ENCODE results near the gene ARHGEF10L. TPM values are rescaled to one million over a fixed set of nuclear protein-coding genes. Genes with fewer than 3 reads are reported as not detected.

Gene ARHGEF10L
- total RNA-seq, 4 donors from 2014 or later, result 30.0 to 61.4 (median 44.7) TPM

DNA sequence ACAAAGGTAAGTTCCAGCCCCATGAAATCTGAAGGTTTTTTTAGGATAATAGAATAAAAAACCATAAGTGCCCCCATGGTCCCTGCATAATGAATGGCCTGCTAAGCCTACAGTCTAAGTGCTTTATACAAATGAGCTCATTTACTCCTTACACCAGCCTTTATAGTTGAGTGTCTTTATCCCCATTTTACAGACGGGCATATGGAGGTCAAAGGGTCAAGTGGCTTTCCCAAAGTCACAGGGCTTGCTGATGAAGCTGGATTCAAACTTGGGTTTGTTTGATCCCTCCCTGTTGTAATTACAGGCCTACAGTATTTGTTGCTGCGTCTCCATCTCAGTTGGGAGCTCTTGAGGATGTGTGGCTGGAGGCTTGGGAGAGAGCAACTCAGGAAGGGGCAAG lies 28.3 kb upstream of the ARHGEF10L start:
- no peaks in the 10 kb centered on the region for H3K9me3 ChIP-seq
- no peak overlapping the region for H3K27ac ChIP-seq
- H3K4me3 ChIP-seq, result no peak overlapping the region
- no peak for TF ChIP-seq POLR2A (IDR thresholded peaks at IDR 0.05)
- TF ChIP-seq CTCF (IDR thresholded peaks at IDR 0.05), result no peak
- H3K27me3 ChIP-seq, result no peaks in the 10 kb centered on the region
- H3K36me3 ChIP-seq, result no peaks in the 10 kb centered on the region
- WGBS, 2 donors, result 90 to 100% methylated on average over 2 of the region's 2 CpGs
- peaks cover 3 to 12% (median 9%) of the 10 kb centered on the region in 3 donors for H3K4me1 ChIP-seq
- no peak for DNase-seq
- intact Hi-C loops (cut with DNase I), result no loop called here

DNA sequence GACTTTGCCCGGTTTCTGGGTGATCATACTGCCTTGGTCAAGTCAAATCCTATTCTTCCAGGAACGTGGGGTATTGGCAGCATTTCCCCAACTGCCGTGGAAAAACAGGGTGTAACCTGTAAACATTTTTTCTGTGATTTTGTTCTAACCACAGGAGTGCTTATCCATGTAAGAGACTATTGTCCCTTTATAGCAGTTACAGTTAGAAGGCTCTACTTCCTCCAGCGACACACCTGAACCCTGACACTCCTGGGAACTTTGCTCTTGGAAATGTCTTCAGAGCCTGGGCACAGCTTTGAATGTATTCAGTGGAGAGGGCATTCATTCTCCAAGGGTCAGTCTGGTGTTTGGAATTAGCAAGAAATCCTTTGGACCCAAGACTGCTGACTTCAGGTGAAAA lies 26.4 kb upstream of the ARHGEF10L start:
- Histone ChIP-seq H3K27me3 (no peaks in the 10 kb centered on the region), H3K9me3 (no peaks in the 10 kb centered on the region), H3K27ac (no peak overlapping the region), H3K4me3 (no peak overlapping the region), H3K4me1 (peaks cover 3 to 21% (median 9%) of the 10 kb centered on the region in 3 donors), H3K36me3 (no peaks in the 10 kb centered on the region)
- intact Hi-C loops (cut with DNase I), result no loop called here
- no peak for DNase-seq
- 42 to 48% methylated on average over 4 of the region's 4 CpGs for WGBS, 2 donors
- TF ChIP-seq POLR2A (IDR thresholded peaks at IDR 0.05) (no peak), CTCF (IDR thresholded peaks at IDR 0.05) (no peak)

DNA sequence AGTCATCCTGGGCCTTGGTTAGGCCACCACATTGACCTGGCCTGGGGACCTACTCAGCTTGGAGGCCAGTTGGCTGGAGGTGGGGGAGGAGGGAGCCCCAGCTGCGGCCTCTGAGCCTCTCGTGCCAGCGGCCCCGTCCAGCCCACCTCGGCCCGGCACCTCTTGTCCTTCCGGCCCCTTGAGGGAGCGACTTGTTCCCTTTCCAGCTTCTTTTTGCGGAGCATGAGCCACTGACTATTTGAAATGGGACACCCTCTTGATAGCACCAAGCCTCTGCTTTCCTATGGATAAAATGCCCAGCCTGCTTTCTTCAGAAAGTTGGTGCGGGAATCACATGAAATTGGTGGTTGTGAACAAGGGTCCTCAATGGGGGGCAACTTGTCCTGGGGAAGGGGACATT lies 24.7 kb upstream of the ARHGEF10L start:
- Histone ChIP-seq H3K27me3 (no peaks in the 10 kb centered on the region), H3K4me3 (no peak overlapping the region), H3K9me3 (no peaks in the 10 kb centered on the region), H3K27ac (no peak overlapping the region), H3K36me3 (no peaks in the 10 kb centered on the region), H3K4me1 (peaks cover 8 to 27% (median 9%) of the 10 kb centered on the region in 3 donors)
- TF ChIP-seq CTCF (IDR thresholded peaks at IDR 0.05) (no peak), POLR2A (IDR thresholded peaks at IDR 0.05) (no peak)
- WGBS, 2 donors, result 63 to 96% methylated on average over 5 to 8 of the region's 10 CpGs
- no peak for DNase-seq
- intact Hi-C loops (cut with DNase I), result no loop called here

DNA sequence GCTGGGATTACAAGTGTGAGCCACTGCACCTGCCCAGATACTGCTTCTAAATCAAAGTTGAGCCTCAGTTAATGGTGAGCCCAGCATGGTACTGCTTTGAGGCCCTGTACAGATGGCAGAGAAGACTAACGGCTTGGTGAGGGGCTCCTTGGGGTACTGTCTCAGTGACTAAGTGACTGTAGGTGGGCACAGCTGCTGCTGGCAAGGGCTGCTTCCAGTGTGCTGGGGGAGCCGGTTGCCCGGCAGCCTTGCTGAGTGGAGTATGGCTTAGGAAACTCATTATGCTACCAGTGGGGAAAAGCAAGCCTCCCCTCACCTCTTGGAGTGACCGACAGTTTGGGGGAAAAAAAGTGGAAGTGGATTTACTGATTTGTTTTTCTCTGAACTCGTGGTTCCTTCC lies 23.6 kb upstream of the ARHGEF10L start:
- Histone ChIP-seq H3K4me1 (peaks cover 9 to 29% (median 10%) of the 10 kb centered on the region in 3 donors), H3K27ac (no peak overlapping the region), H3K9me3 (no peaks in the 10 kb centered on the region), H3K4me3 (no peak overlapping the region), H3K36me3 (no peaks in the 10 kb centered on the region), H3K27me3 (peaks cover 0 to 2% (median 0%) of the 10 kb centered on the region in 4 donors)
- no peak for TF ChIP-seq CTCF (IDR thresholded peaks at IDR 0.05)
- no peak for TF ChIP-seq POLR2A (IDR thresholded peaks at IDR 0.05)
- intact Hi-C loops (cut with DNase I), result no loop called here
- WGBS, 2 donors, result 34 to 43% methylated on average over 4 of the region's 5 CpGs
- DNase-seq, result no peak

- TF ChIP-seq CTCF (IDR thresholded peaks at IDR 0.05) (no peak), POLR2A (IDR thresholded peaks at IDR 0.05) (no peak)
- Histone ChIP-seq H3K9me3 (no peaks in the 10 kb centered on the region), H3K27me3 (peaks cover 0 to 3% (median 0%) of the 10 kb centered on the region in 4 donors), H3K4me3 (no peak overlapping the region), H3K4me1 (peaks cover 9 to 34% (median 10%) of the 10 kb centered on the region in 3 donors), H3K27ac (no peak overlapping the region), H3K36me3 (no peaks in the 10 kb centered on the region)
- intact Hi-C loops (cut with DNase I), result no loop called here
- WGBS, 2 donors, result 42 to 49% methylated on average over 7 to 10 of the region's 13 CpGs
- DNase-seq, result no peak
These were observed 22.9 kb upstream of the ARHGEF10L start for GRCh38 chr1:17516303-17517214.
